Measurements from ENCODE around the gene ZFP90.
"Not testable (repeated sequence)": the region's sequence is repeated elsewhere in the genome, so short reads cannot be mapped to it uniquely, and the experiment has no call there.

ZFP90 gene

GRCh38 chr16:68493412-68494070 lies 45.5 kb upstream of the ZFP90 start:
- H3K4me3 ChIP-seq (ENCODE audit: low read length): no peak overlapping the region
- no peak for DNase-seq (ENCODE audit: low read depth)
- no peak for TF ChIP-seq CTCF (conservative IDR thresholded peaks at IDR 0.05; ENCODE audit: low read length)

GRCh38 chr16:68494261-68494660 lies 44.8 kb upstream of the ZFP90 start:
- not testable (repeated sequence) for DNase-seq (ENCODE audit: low read depth); H3K4me3 ChIP-seq (ENCODE audit: low read length)

GRCh38 chr16:68496689-68497088 lies 42.4 kb upstream of the ZFP90 start:
- TF ChIP-seq CTCF (conservative IDR thresholded peaks at IDR 0.05; ENCODE audit: low read length): no peak
- no peak overlapping the region for H3K4me3 ChIP-seq (ENCODE audit: low read length)
- DNase-seq (ENCODE audit: low read depth): no peak

- no peak for DNase-seq (ENCODE audit: low read depth)
- TF ChIP-seq CTCF (conservative IDR thresholded peaks at IDR 0.05; ENCODE audit: low read length): no peak
- no peak overlapping the region for H3K4me3 ChIP-seq (ENCODE audit: low read length)
Measured at GRCh38 chr16:68499006-68499405, 40.1 kb upstream of the ZFP90 start.

- no peak for TF ChIP-seq CTCF (conservative IDR thresholded peaks at IDR 0.05; ENCODE audit: low read length)
- peak; percentile 32 for DNase-seq (ENCODE audit: low read depth)
- H3K4me3 ChIP-seq (ENCODE audit: low read length): no peak overlapping the region
Measured at GRCh38 chr16:68503334-68503733, 35.8 kb upstream of the ZFP90 start.

GRCh38 chr16:68504066-68504465 lies 35.0 kb upstream of the ZFP90 start:
- TF ChIP-seq CTCF (conservative IDR thresholded peaks at IDR 0.05; ENCODE audit: low read length): no peak
- H3K4me3 ChIP-seq (ENCODE audit: low read length): no peak overlapping the region
- DNase-seq (ENCODE audit: low read depth): no peak

GRCh38 chr16:68506331-68507053 lies 32.6 kb upstream of the ZFP90 start:
- no peak overlapping the region for H3K4me3 ChIP-seq (ENCODE audit: low read length)
- TF ChIP-seq CTCF (conservative IDR thresholded peaks at IDR 0.05; ENCODE audit: low read length): no peak
- peak; percentile 13 for DNase-seq (ENCODE audit: low read depth)
